ENCODE results near the gene PPFIA2. TPM values are rescaled to one million over a fixed set of nuclear protein-coding genes. Genes with fewer than 3 reads are reported as not detected.

PPFIA2 gene
- 3.7 and 10.2 TPM in 2 replicates for total RNA-seq (2014; rRNA removed; shearing (Covaris generic))

- peak within 1 kb of the TSS; percentile 53; the same call in 1 of the 2 replicates for H3K27ac ChIP-seq
- no peaks in the 10 kb centered on the region; the same call in 1 of the 2 replicates for H3K4me1 ChIP-seq
- no peaks in the 10 kb centered on the region for H3K36me3 ChIP-seq
- H3K27me3 ChIP-seq = no peaks in the 10 kb centered on the region
- peak within 1 kb of the TSS; percentile 76 for H3K4me3 ChIP-seq
- H3K9me3 ChIP-seq (replicated peaks) = no peaks in the 10 kb centered on the region
- DNase-seq = peak; percentile 44 to 64
Observed at GRCh38 chr12:81759190-81760051, at the start of gene PPFIA2. Gene PPFIA2 (minus strand): TSS chr12:81759350.

GRCh38 chr12:81800298-81801148 is 41.4 kb upstream of the PPFIA2 start:
- Histone ChIP-seq H3K27ac (no peak overlapping the region), H3K9me3 (replicated peaks) (no peaks in the 10 kb centered on the region), H3K36me3 (no peaks in the 10 kb centered on the region), H3K4me3 (no peak overlapping the region), H3K27me3 (no peaks in the 10 kb centered on the region), H3K4me1 (no peaks in the 10 kb centered on the region)
- DNase-seq = no peak

GRCh38 chr12:81798294-81798693 is 39.1 kb upstream of the PPFIA2 start:
- DNase-seq = no peak
- H3K36me3 ChIP-seq = no peaks in the 10 kb centered on the region

GRCh38 chr12:81797100-81797499 is 38.0 kb upstream of the PPFIA2 start:
- no peak overlapping the region for H3K4me3 ChIP-seq
- H3K36me3 ChIP-seq = no peaks in the 10 kb centered on the region
- H3K27ac ChIP-seq = no peak overlapping the region
- no peaks in the 10 kb centered on the region for H3K9me3 ChIP-seq (replicated peaks)
- no peaks in the 10 kb centered on the region for H3K27me3 ChIP-seq
- H3K4me1 ChIP-seq = no peaks in the 10 kb centered on the region
- DNase-seq = peak in 1 of 2 experiments; percentile 44

More at GRCh38 chr12:81798294-81798693, 39.1 kb upstream of the PPFIA2 start:
- H3K9me3 ChIP-seq (replicated peaks) = no peaks in the 10 kb centered on the region
- no peaks in the 10 kb centered on the region for H3K4me1 ChIP-seq
- no peak overlapping the region for H3K27ac ChIP-seq
- no peak overlapping the region for H3K4me3 ChIP-seq
- no peaks in the 10 kb centered on the region for H3K27me3 ChIP-seq

GRCh38 chr12:81792666-81793065 is 33.5 kb upstream of the PPFIA2 start:
- Histone ChIP-seq H3K4me3 (no peak overlapping the region), H3K9me3 (replicated peaks) (no peaks in the 10 kb centered on the region), H3K4me1 (no peaks in the 10 kb centered on the region), H3K27ac (no peak overlapping the region), H3K27me3 (no peaks in the 10 kb centered on the region), H3K36me3 (no peaks in the 10 kb centered on the region)
- DNase-seq = no peak

DNA sequence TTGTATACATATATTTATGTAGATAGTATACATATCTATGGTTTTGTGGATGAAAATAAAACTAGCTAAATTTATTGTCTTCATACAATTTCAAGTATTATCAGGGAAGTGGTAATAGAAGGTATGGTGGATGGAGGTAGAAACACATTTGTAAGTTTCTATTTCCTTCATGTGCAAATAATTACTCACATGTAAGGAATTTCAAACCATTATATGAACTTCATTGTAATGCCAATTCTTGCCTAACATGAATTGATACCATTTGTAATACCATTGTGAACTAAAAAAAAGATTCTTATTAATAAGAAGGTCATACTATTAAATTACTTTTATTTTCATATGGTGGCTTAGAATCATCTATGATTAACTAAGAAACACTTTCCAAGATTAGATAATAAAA is 20.1 kb upstream of the PPFIA2 start:
- no peaks in the 10 kb centered on the region for H3K9me3 ChIP-seq (replicated peaks)
- H3K27ac ChIP-seq = no peak overlapping the region
- no peak overlapping the region for H3K4me3 ChIP-seq
- H3K36me3 ChIP-seq = no peaks in the 10 kb centered on the region
- no peaks in the 10 kb centered on the region for H3K4me1 ChIP-seq
- H3K27me3 ChIP-seq = no peaks in the 10 kb centered on the region
- no peak for DNase-seq

GRCh38 chr12:81778719-81779118 is 19.6 kb upstream of the PPFIA2 start:
- H3K27me3 ChIP-seq = no peaks in the 10 kb centered on the region
- no peaks in the 10 kb centered on the region for H3K9me3 ChIP-seq (replicated peaks)
- no peaks in the 10 kb centered on the region for H3K4me1 ChIP-seq
- no peak for DNase-seq
- H3K36me3 ChIP-seq = no peaks in the 10 kb centered on the region
- no peak overlapping the region for H3K4me3 ChIP-seq
- no peak overlapping the region for H3K27ac ChIP-seq

DNA sequence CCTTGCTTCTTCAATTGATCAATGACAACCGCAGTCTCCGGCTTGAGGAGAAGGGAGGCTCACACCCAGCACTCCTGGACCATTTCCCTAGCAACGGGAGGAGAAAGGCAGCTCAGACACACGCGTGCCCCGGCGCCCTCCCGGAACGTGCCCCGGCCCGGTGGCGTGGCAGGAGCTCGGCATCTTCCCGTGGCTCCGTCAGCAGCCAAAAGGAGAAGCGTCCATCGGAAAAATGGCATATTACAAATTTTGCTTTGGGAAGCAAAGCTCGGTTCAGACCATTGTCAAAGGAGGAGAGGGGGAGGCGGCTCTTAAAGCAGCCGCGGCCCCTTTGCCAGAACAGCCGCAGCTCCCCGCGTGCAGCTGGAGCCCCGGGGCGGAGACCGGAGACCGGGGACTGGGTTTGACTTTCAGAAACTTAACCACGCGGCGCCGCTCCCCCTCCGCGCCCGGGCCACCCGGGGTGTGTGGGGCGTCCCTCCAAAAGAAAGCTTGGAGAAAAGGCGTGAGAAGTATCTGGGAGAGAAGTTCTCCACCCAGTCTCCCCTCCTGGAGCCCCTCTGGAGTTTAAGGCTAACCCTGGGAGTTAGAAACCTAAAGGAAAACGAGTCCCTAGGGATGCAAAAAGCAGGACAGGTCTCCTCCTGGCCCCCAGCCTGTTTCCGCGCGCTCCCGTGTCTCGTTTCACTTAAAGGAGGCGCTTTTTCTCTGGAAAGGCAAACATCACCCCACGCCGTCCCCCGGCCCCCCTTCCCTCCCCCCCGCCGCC is 545 bp downstream of the PPFIA2 start:
- peak; percentile 63 to 74 for DNase-seq
- H3K4me1 ChIP-seq = no peaks in the 10 kb centered on the region; the same call in 1 of the 2 replicates

DNA sequence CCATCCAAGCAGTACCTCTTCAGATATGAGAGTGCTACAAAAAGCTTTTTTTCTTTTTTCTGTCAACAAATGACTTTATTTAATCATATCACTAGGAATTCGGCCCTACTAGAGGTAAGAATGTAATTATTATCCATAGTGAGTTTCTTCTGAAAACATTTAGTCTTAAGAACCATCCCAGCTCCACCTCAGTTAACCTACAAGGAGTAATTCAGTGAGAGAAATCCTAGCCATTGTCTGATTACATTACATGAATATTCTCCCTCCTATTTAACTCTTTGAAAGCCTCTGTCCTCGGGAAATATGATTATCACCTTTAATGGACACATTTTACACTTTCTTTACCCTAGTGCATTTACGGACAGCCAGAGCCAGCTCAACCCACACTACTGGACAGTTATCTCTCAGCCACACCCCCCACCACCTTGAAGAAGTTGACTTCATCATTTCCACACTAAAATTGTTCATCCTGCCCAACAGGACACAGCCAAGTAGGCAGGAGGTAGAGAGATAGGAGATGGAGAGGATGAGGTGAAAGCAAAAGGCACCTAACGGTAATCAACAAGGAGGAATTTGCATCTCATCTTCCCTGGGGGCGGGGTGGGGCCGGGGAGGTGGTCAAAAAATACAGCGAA is 1.3 kb downstream of the PPFIA2 start:
- no peak overlapping the region for H3K27ac ChIP-seq
- no peak for DNase-seq
- H3K9me3 ChIP-seq (replicated peaks) = no peaks in the 10 kb centered on the region
- H3K27me3 ChIP-seq = no peaks in the 10 kb centered on the region
- H3K4me3 ChIP-seq = peak overlapping the region; percentile 76
- H3K36me3 ChIP-seq = no peaks in the 10 kb centered on the region
- H3K4me1 ChIP-seq = no peaks in the 10 kb centered on the region; the same call in 1 of the 2 replicates

More for the DNA sequence above, 545 bp downstream of the PPFIA2 start:
- Histone ChIP-seq H3K36me3 (no peaks in the 10 kb centered on the region), H3K27ac (peak overlapping the region; percentile 53; the same call in 1 of the 2 replicates), H3K4me3 (peak overlapping the region; percentile 76), H3K9me3 (replicated peaks) (no peaks in the 10 kb centered on the region), H3K27me3 (no peaks in the 10 kb centered on the region)

- Histone ChIP-seq H3K4me3 (no peak overlapping the region), H3K36me3 (no peaks in the 10 kb centered on the region; the same call in 1 of the 2 replicates), H3K9me3 (replicated peaks) (no peaks in the 10 kb centered on the region), H3K4me1 (peaks cover 14% of the 10 kb centered on the region), H3K27ac (no peak overlapping the region), H3K27me3 (no peaks in the 10 kb centered on the region)
- no peak for DNase-seq
Observed at GRCh38 chr12:81729781-81730180, 29.4 kb downstream of the PPFIA2 start.

GRCh38 chr12:81727391-81727790 is 31.8 kb downstream of the PPFIA2 start:
- Histone ChIP-seq H3K9me3 (replicated peaks) (no peaks in the 10 kb centered on the region), H3K36me3 (no peaks in the 10 kb centered on the region; the same call in 1 of the 2 replicates), H3K27ac (no peak overlapping the region), H3K27me3 (no peaks in the 10 kb centered on the region), H3K4me1 (no peaks in the 10 kb centered on the region), H3K4me3 (no peak overlapping the region)
- DNase-seq = no peak

- H3K36me3 ChIP-seq = no peaks in the 10 kb centered on the region; the same call in 1 of the 2 replicates
- H3K4me3 ChIP-seq = no peak overlapping the region
- H3K27me3 ChIP-seq = no peaks in the 10 kb centered on the region
- no peaks in the 10 kb centered on the region for H3K9me3 ChIP-seq (replicated peaks)
- no peak overlapping the region for H3K27ac ChIP-seq
- no peaks in the 10 kb centered on the region for H3K4me1 ChIP-seq
- DNase-seq = no peak
Observed at GRCh38 chr12:81726634-81727033, 32.5 kb downstream of the PPFIA2 start.

- Histone ChIP-seq H3K4me1 (no peaks in the 10 kb centered on the region), H3K9me3 (replicated peaks) (no peaks in the 10 kb centered on the region), H3K27me3 (no peaks in the 10 kb centered on the region), H3K27ac (no peak overlapping the region), H3K36me3 (no peaks in the 10 kb centered on the region), H3K4me3 (no peak overlapping the region)
- DNase-seq = no peak
Observed at GRCh38 chr12:81723361-81723760, 35.8 kb downstream of the PPFIA2 start.

DNA sequence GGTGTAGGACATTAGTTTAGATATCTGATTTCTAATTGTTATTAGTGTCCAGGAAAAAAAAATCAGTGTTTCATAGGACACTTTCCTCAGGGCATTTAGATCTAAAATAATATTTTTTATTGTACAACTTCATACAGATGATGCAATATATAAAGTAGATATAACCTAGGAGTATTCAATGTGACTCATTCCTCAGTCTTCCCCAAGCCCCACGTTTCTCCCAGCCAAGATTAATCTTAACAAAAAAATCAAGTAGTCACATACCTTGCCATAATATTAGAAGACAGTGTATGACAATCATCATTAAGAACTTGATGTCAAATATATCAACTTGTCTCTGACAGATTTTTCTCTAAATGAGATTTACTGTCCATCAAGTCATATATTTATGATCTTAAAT is 37.1 kb downstream of the PPFIA2 start:
- Histone ChIP-seq H3K4me3 (no peak overlapping the region), H3K27ac (no peak overlapping the region), H3K36me3 (no peaks in the 10 kb centered on the region), H3K9me3 (replicated peaks) (no peaks in the 10 kb centered on the region), H3K27me3 (no peaks in the 10 kb centered on the region), H3K4me1 (no peaks in the 10 kb centered on the region)
- no peak for DNase-seq
